Measurements from ENCODE around the gene SLC44A2. TPM values are rescaled to one million over a fixed set of nuclear protein-coding genes. Genes with fewer than 3 reads are reported as not detected.

The SLC44A2 gene
- total RNA-seq, 4 donors from 2014 or later, result 86.0 to 141 (median 113) TPM

GRCh38 chr19:10644260-10645007 lies 19.1 kb downstream of the SLC44A2 start:
- no peak for TF ChIP-seq POLR2A (IDR thresholded peaks at IDR 0.05)
- peak; percentile 43 to 97 (median 88) for TF ChIP-seq CTCF (IDR thresholded peaks at IDR 0.05)
- no peak overlapping the region for H3K4me3 ChIP-seq (replicated peaks in 1 of 3)
- peaks cover 7 to 9% of the 10 kb centered on the region in 2 donors for H3K36me3 ChIP-seq
- WGBS, 2 donors, result 15 to 18% methylated on average over 8 to 13 of the region's 14 CpGs
- no peaks in the 10 kb centered on the region for H3K27me3 ChIP-seq
- peaks cover 29 to 43% of the 10 kb centered on the region in 2 donors for H3K4me1 ChIP-seq
- peak; percentile 84 to 88 for DNase-seq
- H3K9me3 ChIP-seq, result no peaks in the 10 kb centered on the region
- H3K27ac ChIP-seq, result peak overlapping the region; percentile 82 to 89 (median 83)
- intact Hi-C loops (cut with DNase I), result loop anchor here (2.0 kb wide), 1 partner anchor 62 kb away; no protein-coding TSS in a partner anchor

GRCh38 chr19:10646456-10647159 lies 21.3 kb downstream of the SLC44A2 start:
- H3K9me3 ChIP-seq, result no peaks in the 10 kb centered on the region
- intact Hi-C loops (cut with DNase I), result no loop called here
- H3K4me3 ChIP-seq (replicated peaks in 1 of 3), result no peak overlapping the region

GRCh38 chr19:10648360-10648759 lies 23.0 kb downstream of the SLC44A2 start:
- Histone ChIP-seq H3K27ac (no peak overlapping the region), H3K4me3 (replicated peaks in 1 of 3) (no peak overlapping the region), H3K27me3 (no peaks in the 10 kb centered on the region), H3K9me3 (no peaks in the 10 kb centered on the region), H3K4me1 (peaks cover 24 to 39% of the 10 kb centered on the region in 2 donors), H3K36me3 (no peaks in the 10 kb centered on the region)
- intact Hi-C loops (cut with DNase I), result no loop called here
- no peak for TF ChIP-seq CTCF (IDR thresholded peaks at IDR 0.05)
- no peak for TF ChIP-seq POLR2A (IDR thresholded peaks at IDR 0.05)
- DNase-seq, result no peak
- 90 to 91% methylated on average over 4 of the region's 4 CpGs for WGBS, 2 donors

More at GRCh38 chr19:10646456-10647159, 21.3 kb downstream of the SLC44A2 start:
- DNase-seq, result peak; percentile 19 to 24
- Histone ChIP-seq H3K4me1 (peaks cover 29 to 39% of the 10 kb centered on the region in 2 donors), H3K27ac (peak overlapping the region in 1 of 3 donors; percentile 23), H3K27me3 (no peaks in the 10 kb centered on the region), H3K36me3 (no peaks in the 10 kb centered on the region)
- no peak for TF ChIP-seq CTCF (IDR thresholded peaks at IDR 0.05)
- no peak for TF ChIP-seq POLR2A (IDR thresholded peaks at IDR 0.05)
- 75 to 85% methylated on average over 12 of the region's 12 CpGs for WGBS, 2 donors

- WGBS, 2 donors, result 73 to 78% methylated on average over 4 of the region's 4 CpGs
- Histone ChIP-seq H3K27ac (no peak overlapping the region), H3K9me3 (no peaks in the 10 kb centered on the region), H3K36me3 (no peaks in the 10 kb centered on the region), H3K4me1 (peaks cover 25 to 27% of the 10 kb centered on the region in 2 donors), H3K27me3 (no peaks in the 10 kb centered on the region), H3K4me3 (replicated peaks in 1 of 3) (no peak overlapping the region)
- no peak for TF ChIP-seq CTCF (IDR thresholded peaks at IDR 0.05)
- TF ChIP-seq POLR2A (IDR thresholded peaks at IDR 0.05), result no peak
- no peak for DNase-seq
- intact Hi-C loops (cut with DNase I), result no loop called here
These were observed 26.5 kb downstream of the SLC44A2 start for GRCh38 chr19:10651851-10652250.

- peaks cover 26 to 30% of the 10 kb centered on the region in 2 donors for H3K4me1 ChIP-seq
- H3K27me3 ChIP-seq, result no peaks in the 10 kb centered on the region
- no peaks in the 10 kb centered on the region for H3K36me3 ChIP-seq
- TF ChIP-seq CTCF (IDR thresholded peaks at IDR 0.05), result no peak
- intact Hi-C loops (cut with DNase I), result no loop called here
- H3K4me3 ChIP-seq (replicated peaks in 1 of 3), result peak overlapping the region; percentile 61 to 95 (median 74)
- no peak for DNase-seq
- no peaks in the 10 kb centered on the region for H3K9me3 ChIP-seq
- 0% methylated on average over 1 of the region's 18 CpGs; no CpG with 5 or more reads in 1 of the 2 donors for WGBS, 2 donors
- H3K27ac ChIP-seq, result peak overlapping the region; percentile 74 to 94 (median 94)
These were observed 28.1 kb downstream of the SLC44A2 start for GRCh38 chr19:10653482-10653731.
